DMS 273 (cell line): Measurements from ENCODE around the gene C1QTNF6.
A peak's percentile ranks its signal among the peaks of the same experiment; 100 is the strongest.

Source experiments
- DNase-seq: peaks from one replicate; lab custom pipeline; 2025; ENCODE audit not compliant: unreplicated experiment; lab: John Stamatoyannopoulos, UW

The C1QTNF6 gene

GRCh38 chr22:37193629-37194191 is 5.7 kb upstream of the C1QTNF6 start:
- peak; percentile 72 for DNase-seq

- no peak for DNase-seq
Measured at GRCh38 chr22:37192741-37193140, 4.7 kb upstream of the C1QTNF6 start.

- DNase-seq, result no peak
Measured at GRCh38 chr22:37192204-37192603, 4.2 kb upstream of the C1QTNF6 start.

GRCh38 chr22:37190262-37190780 is 2.3 kb upstream of the C1QTNF6 start:
- no peak for DNase-seq

GRCh38 chr22:37188901-37189466 is 937 bp upstream of the C1QTNF6 start:
- DNase-seq, result peak; percentile 8

GRCh38 chr22:37187552-37187890 is 526 bp downstream of the C1QTNF6 start:
- peak; percentile 39 for DNase-seq

- no peak for DNase-seq
Measured at GRCh38 chr22:37186997-37187522, 987 bp downstream of the C1QTNF6 start.

- peak; percentile 73 for DNase-seq
Measured at GRCh38 chr22:37186228-37186996, 1.6 kb downstream of the C1QTNF6 start.

GRCh38 chr22:37185646-37186227 is 2.3 kb downstream of the C1QTNF6 start:
- DNase-seq, result no peak

- DNase-seq, result no peak
Measured at GRCh38 chr22:37184816-37185541, 3.1 kb downstream of the C1QTNF6 start.

- DNase-seq, result no peak
Measured at GRCh38 chr22:37184380-37184755, 3.7 kb downstream of the C1QTNF6 start.

GRCh38 chr22:37183432-37184379 is 4.3 kb downstream of the C1QTNF6 start:
- no peak for DNase-seq

GRCh38 chr22:37182949-37183245 is 5.2 kb downstream of the C1QTNF6 start:
- no peak for DNase-seq

- DNase-seq, result no peak
Measured at GRCh38 chr22:37182101-37182948, 5.7 kb downstream of the C1QTNF6 start.

GRCh38 chr22:37181681-37182080 is 6.4 kb downstream of the C1QTNF6 start:
- no peak for DNase-seq

- no peak for DNase-seq
Measured at GRCh38 chr22:37180531-37181231, 7.4 kb downstream of the C1QTNF6 start.

- DNase-seq, result no peak
Measured at GRCh38 chr22:37179622-37180420, 8.2 kb downstream of the C1QTNF6 start.

GRCh38 chr22:37179126-37179470 is 8.9 kb downstream of the C1QTNF6 start:
- no peak for DNase-seq
